GM12875 (cell line): ENCODE measurements around the gene COCH.

Experiments used
- H3K4me3 ChIP-seq: one replicate; pipeline ENCODE4 v1.5.1; 2011; ENCODE audit warnings: low read depth, low read length, control low read depth
- TF ChIP-seq, protein P1 (sequence below): IDR thresholded peaks from 2 replicates; pipeline ENCODE4 v1.5.1; 2011; ENCODE audit warnings: low read depth, mild to moderate bottlenecking, control low read depth, inconsistent platforms, low read length, moderate library complexity, borderline replicate concordance; ENCODE audit not compliant: insufficient read depth

The COCH gene

DNA sequence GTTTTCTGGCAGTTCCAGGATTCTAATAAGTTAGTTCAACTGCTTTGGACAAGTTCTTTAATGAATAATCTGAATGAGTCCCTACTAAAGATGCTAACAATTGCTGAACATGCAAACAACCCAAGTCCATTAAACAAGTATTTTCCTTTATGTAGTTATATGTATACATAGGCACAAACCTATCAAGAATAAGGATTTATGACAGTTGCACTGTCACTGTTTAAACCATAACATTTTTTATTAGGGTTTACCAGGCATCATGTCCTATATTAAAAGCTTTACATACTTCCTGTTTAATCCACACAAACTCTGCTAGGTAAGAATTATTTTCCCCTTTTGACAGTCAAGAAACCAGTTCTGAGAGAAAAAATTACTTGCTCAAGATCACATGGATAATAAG, 31.9 kb upstream of the COCH start:
- H3K4me3 ChIP-seq, result no peak overlapping the region
- TF ChIP-seq, protein P1, sequence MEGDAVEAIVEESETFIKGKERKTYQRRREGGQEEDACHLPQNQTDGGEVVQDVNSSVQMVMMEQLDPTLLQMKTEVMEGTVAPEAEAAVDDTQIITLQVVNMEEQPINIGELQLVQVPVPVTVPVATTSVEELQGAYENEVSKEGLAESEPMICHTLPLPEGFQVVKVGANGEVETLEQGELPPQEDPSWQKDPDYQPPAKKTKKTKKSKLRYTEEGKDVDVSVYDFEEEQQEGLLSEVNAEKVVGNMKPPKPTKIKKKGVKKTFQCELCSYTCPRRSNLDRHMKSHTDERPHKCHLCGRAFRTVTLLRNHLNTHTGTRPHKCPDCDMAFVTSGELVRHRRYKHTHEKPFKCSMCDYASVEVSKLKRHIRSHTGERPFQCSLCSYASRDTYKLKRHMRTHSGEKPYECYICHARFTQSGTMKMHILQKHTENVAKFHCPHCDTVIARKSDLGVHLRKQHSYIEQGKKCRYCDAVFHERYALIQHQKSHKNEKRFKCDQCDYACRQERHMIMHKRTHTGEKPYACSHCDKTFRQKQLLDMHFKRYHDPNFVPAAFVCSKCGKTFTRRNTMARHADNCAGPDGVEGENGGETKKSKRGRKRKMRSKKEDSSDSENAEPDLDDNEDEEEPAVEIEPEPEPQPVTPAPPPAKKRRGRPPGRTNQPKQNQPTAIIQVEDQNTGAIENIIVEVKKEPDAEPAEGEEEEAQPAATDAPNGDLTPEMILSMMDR, result no peak

DNA sequence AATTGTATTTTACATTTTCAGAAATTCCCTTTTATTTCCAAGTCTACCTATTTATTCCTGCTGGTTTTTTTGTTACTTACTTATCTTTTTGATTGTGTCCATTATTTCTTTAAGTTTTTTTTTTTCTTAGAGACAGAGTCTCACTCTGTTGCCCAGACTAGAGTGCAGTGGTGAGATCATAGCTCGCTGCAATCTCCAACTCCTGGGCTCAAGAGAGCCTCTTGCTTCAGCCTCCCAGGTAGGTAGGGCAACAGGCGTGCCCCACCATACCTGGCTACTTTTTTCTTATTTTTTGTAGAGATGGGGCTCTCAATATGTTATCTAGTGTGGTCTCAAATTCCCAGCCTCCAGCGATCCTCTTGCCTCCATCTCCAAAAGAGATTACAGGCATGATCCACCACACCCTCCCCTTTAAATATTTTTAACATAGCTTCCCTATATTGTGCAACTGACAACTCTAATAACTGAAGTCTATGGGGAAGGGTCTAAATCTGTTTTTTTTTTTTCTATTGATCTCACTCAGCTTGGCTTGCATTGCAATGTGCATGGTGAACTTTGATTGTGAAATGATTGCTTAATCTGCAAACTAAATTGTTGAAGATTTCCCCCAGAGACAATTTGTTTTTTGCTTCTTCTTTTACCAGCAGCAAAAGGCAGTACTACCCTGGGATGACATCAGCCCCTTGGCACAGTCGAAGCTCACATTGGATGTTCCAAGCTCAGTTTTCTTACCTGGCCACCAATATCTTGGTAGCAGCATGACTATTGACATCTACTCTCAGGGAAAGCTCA, 25.7 kb upstream of the COCH start:
- TF ChIP-seq, protein P1, result no peak
- H3K4me3 ChIP-seq, result no peak overlapping the region

DNA sequence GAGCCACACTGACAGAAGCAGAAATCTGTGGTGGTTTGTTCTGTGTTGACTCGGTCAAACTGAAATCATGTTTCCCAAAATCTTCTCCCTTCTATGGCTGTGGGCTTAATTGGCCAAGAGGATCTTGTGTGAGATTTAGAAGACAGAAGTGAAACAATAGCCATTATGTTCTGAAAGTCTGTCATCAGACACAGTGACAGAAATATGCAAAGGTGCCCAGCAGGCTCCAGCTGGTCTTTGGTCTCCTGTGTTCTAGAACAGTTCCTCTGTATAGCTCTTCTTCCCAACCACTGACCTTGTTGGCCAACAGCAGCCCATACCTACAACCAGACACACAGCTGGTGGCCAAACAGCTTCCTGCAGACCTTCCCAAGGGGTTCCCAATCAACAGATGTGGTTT, 25.0 kb upstream of the COCH start:
- TF ChIP-seq, protein P1, result no peak
- no peak overlapping the region for H3K4me3 ChIP-seq

DNA sequence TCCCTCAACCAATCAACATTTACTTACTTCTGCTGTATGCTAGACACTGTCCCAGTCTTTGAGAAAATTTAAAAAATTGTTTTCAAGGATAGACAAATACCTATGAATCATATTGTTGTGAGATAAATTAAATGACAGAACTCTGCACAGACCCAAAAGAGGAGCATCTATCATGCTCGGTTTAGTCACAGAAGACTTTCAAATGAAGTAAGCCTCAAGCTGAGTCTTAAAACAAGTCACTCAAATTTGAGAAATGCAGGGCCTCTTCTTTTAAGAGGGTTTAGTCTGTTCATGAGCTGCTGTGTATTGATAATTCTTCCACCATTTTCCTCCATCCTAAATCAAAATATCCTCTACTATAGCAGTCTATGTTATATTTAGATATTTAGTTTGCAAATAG, 24.4 kb upstream of the COCH start:
- no peak overlapping the region for H3K4me3 ChIP-seq

DNA sequence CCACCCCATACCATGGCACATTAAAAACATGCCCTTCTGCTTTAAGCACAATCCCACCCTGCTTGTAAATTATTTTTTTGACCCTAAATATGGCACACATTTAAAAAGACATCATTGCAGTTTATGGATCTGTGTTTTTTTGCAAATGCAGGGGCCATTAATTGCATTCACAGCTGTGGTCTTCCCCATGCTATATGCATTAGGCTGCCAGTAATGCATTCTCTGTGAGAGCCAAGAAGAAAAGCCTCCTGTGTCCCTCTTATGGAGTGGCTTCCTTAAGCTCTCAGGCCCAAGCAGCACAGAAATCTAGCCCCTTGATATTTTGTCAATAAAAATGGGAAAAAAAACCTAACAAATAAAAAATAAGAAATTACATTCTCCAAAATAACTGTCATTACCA, 20.4 kb upstream of the COCH start:
- H3K4me3 ChIP-seq, result no peak overlapping the region
- TF ChIP-seq, protein P1, result no peak

More for the DNA sequence above, 24.4 kb upstream of the COCH start:
- TF ChIP-seq, protein P1, result no peak

DNA sequence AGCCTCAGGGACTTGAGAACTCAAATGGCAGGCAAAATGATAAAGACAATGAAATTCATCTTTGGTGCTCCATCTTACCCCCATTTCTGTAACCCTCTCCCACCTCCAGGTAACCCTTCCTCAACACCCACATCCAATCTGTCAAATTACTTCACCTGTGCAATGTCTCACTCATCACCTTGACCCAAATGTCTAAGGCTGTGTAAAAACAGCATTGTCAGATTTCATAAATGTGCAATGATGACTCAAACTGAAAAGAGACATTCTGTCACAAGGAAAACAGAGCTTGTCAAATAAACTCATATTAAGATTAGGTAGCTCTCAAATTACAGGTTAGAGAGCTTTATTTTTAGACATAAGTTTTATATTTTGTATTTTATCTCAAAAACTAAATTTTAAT, 19.9 kb upstream of the COCH start:
- H3K4me3 ChIP-seq, result no peak overlapping the region

More for the DNA sequence above, 19.9 kb upstream of the COCH start:
- TF ChIP-seq, protein P1, result no peak
